H9 (cell line): ENCODE data around the gene USH2A. TPM values are rescaled to one million over a fixed set of nuclear protein-coding genes. Genes with fewer than 3 reads are reported as not detected.

Experiments used
- DNase-seq: peaks from one replicate; pipeline ENCODE4 v3.0.0-alpha.2; 2017
- H2AFZ ChIP-seq: one replicate; pipeline ENCODE4 v1.6.1; 2013; ENCODE audit warnings: mild to moderate bottlenecking, low read length, control low read depth, moderate library complexity
- H2AK5ac ChIP-seq: 2 replicates; pipeline ENCODE4 v1.6.1; 2013; ENCODE audit warnings: low read length, control low read depth, mixed read lengths; ENCODE audit not compliant: insufficient read length
- H2BK120ac ChIP-seq: one replicate; pipeline ENCODE4 v1.6.1; 2013; ENCODE audit warnings: low read depth, mild to moderate bottlenecking, low read length, control low read depth, inconsistent platforms; ENCODE audit not compliant: poor library complexity, severe bottlenecking
- H2BK12ac ChIP-seq: 2 replicates; pipeline ENCODE4 v1.6.1; 2013; ENCODE audit warnings: low read length, control low read depth, mixed read lengths, low read depth; ENCODE audit not compliant: insufficient read length
- H2BK15ac ChIP-seq: 2 replicates; pipeline ENCODE4 v1.6.1; 2013; ENCODE audit warnings: low read depth, low read length, control low read depth
- H2BK20ac ChIP-seq: one replicate; pipeline ENCODE4 v1.6.1; 2013; ENCODE audit warnings: low read depth, mild to moderate bottlenecking, low read length, control low read depth, inconsistent platforms; ENCODE audit not compliant: poor library complexity, severe bottlenecking
- H2BK5ac ChIP-seq: 2 replicates; pipeline ENCODE4 v1.6.1; 2013; ENCODE audit warnings: low read length, control low read depth, mixed read lengths; ENCODE audit not compliant: insufficient read length
- H3K14ac ChIP-seq: 2 replicates; pipeline ENCODE4 v1.6.1; 2013; ENCODE audit warnings: low read length, control low read depth; ENCODE audit not compliant: insufficient read depth
- H3K18ac ChIP-seq: 2 replicates; pipeline ENCODE4 v1.6.1; 2013; ENCODE audit warnings: low read depth, mild to moderate bottlenecking, mixed read lengths, low read length, control low read depth; ENCODE audit not compliant: insufficient read length
- H3K23ac ChIP-seq: 2 replicates; pipeline ENCODE4 v1.6.1; 2013; ENCODE audit warnings: low read length, control low read depth, mixed read lengths, low read depth; ENCODE audit not compliant: insufficient read length
- H3K23me2 ChIP-seq: 2 replicates; pipeline ENCODE4 v1.6.1; 2013; ENCODE audit warnings: low read depth, mild to moderate bottlenecking, mixed read lengths, low read length, control low read depth; ENCODE audit not compliant: insufficient read length, poor library complexity, severe bottlenecking
- H3K27ac ChIP-seq: 2 replicates; pipeline ENCODE4 v1.5.1; 2013; ENCODE audit warnings: low read length, control low read depth, mixed read lengths, low read depth; ENCODE audit not compliant: insufficient read length
- H3K27me3 ChIP-seq: 2 replicates; pipeline ENCODE4 v1.6.1; 2013; ENCODE audit warnings: low read length, control low read depth, inconsistent platforms; ENCODE audit not compliant: insufficient read depth
- H3K4ac ChIP-seq: 2 replicates; pipeline ENCODE4 v1.6.1; 2013; ENCODE audit warnings: low read depth, mild to moderate bottlenecking, control low read depth, inconsistent platforms, low read length, moderate library complexity
- H3K4me1 ChIP-seq: 2 replicates; pipeline ENCODE4 v1.6.1; 2013; ENCODE audit warnings: low read length, control low read depth, inconsistent platforms; ENCODE audit not compliant: insufficient read depth
- H3K4me2 ChIP-seq: 2 replicates; pipeline ENCODE4 v1.6.1; 2013; ENCODE audit warnings: low read length, control low read depth, mixed read lengths; ENCODE audit not compliant: insufficient read length, insufficient read depth
- H3K56ac ChIP-seq: 2 replicates; pipeline ENCODE4 v1.6.1; 2013; ENCODE audit warnings: low read depth, mild to moderate bottlenecking, mixed read lengths, low read length, control low read depth; ENCODE audit not compliant: insufficient read length
- H3K79me1 ChIP-seq: 2 replicates; pipeline ENCODE4 v1.6.1; 2013; ENCODE audit warnings: low read depth, mild to moderate bottlenecking, moderate library complexity, low read length, control low read depth, inconsistent platforms; ENCODE audit not compliant: insufficient read depth, poor library complexity, severe bottlenecking
- H3K79me2 ChIP-seq: 2 replicates; pipeline ENCODE4 v1.6.1; 2013; ENCODE audit warnings: low read length, control low read depth, inconsistent platforms; ENCODE audit not compliant: insufficient read depth
- H3K9ac ChIP-seq: 2 replicates; pipeline ENCODE4 v1.6.1; 2013; ENCODE audit warnings: low read length, control low read depth, mixed read lengths; ENCODE audit not compliant: insufficient read length; ENCODE audit errors: extremely low read depth
- H3K9me3 ChIP-seq: one replicate; pipeline ENCODE4 v1.6.1; 2013; ENCODE audit warnings: low read depth, low read length, inconsistent platforms; ENCODE audit not compliant: control insufficient read depth
- H3T11ph ChIP-seq: one replicate; pipeline ENCODE4 v1.6.1; 2013; ENCODE audit warnings: mild to moderate bottlenecking, low read length, control low read depth, inconsistent platforms
- H4K20me1 ChIP-seq: one replicate; pipeline ENCODE4 v1.6.1; 2013; ENCODE audit not compliant: control insufficient read depth, insufficient read length, insufficient read depth
- H4K5ac ChIP-seq: 2 replicates; pipeline ENCODE4 v1.6.1; 2013; ENCODE audit warnings: low read depth, mild to moderate bottlenecking, mixed read lengths, low read length, control low read depth; ENCODE audit not compliant: insufficient read length
- H4K8ac ChIP-seq: replicated peaks from 2 replicates; pipeline ENCODE4 v1.6.1; 2013; ENCODE audit warnings: low read length, control low read depth, mixed read lengths, low read depth; ENCODE audit not compliant: insufficient read length
- H4K91ac ChIP-seq: 2 replicates; pipeline ENCODE4 v1.6.1; 2013; ENCODE audit warnings: low read depth, mild to moderate bottlenecking, moderate library complexity, mixed read lengths, low read length, control low read depth; ENCODE audit not compliant: insufficient read length
- H3K27ac Mint-ChIP-seq, 3 experiments: 2 replicates in 2 of 3; 3 replicates in 1 of 3; pipeline ENCODE4 v1.8.0; 2020 to 2021; ENCODE audit warnings: mixed read lengths in 3 of 3, mild to moderate bottlenecking in 1 of 3, moderate library complexity in 1 of 3
- H3K27me3 Mint-ChIP-seq: 2 replicates; pipeline ENCODE4 v1.8.0; 2021; ENCODE audit warnings: low read depth, mild to moderate bottlenecking, moderate library complexity, mixed read lengths
- H3K36me3 Mint-ChIP-seq, 3 experiments: 2 replicates in 2 of 3; 3 replicates in 1 of 3; pipeline ENCODE4 v1.8.0; 2020 to 2021; ENCODE audit warnings: low read depth in 3 of 3, mixed read lengths in 3 of 3; ENCODE audit not compliant: insufficient read depth in 1 of 3
- H3K4me1 Mint-ChIP-seq, 2 experiments: 2 replicates each; pipeline ENCODE4 v1.8.0; 2020; ENCODE audit warnings: mixed read lengths in 2 of 2
- H3K4me3 Mint-ChIP-seq, 2 experiments: 2 replicates in 1 of 2; 3 replicates in 1 of 2; pipeline ENCODE4 v1.8.0; 2020 to 2021; ENCODE audit warnings: mild to moderate bottlenecking in 2 of 2, mixed read lengths in 2 of 2, moderate library complexity in 1 of 2
- H3K9me3 Mint-ChIP-seq, 2 experiments: 2 replicates in 1 of 2; 3 replicates in 1 of 2; pipeline ENCODE4 v1.8.0; 2020; ENCODE audit warnings: mild to moderate bottlenecking in 2 of 2, mixed read lengths in 2 of 2, moderate library complexity in 1 of 2
- WGBS: extraction: QIAGEN DNeasy Blood & Tissue Kit; methylation state at CpG from one replicate; pipeline ENCODE4 v1.1.7; 2013; ENCODE audit warnings: missing lambda C conversion rate, low lambda C conversion rate, mixed read lengths; ENCODE audit not compliant: insufficient read length; ENCODE audit errors: extremely low coverage; 5-methylcytosine and 5-hydroxymethylcytosine counted together
- total RNA-seq: library from RNA; stranded (reverse); gene quantifications from 2 replicates; pipeline ENCODE4 v1.2.1, GENCODE V29; 2021
- TF ChIP-seq, protein P1 (sequence below): fragments of 200-600 bp; sonication (generic); conservative IDR thresholded peaks from 3 replicates; pipeline ENCODE4 v1.8.0; 2021; ENCODE audit warnings: antibody characterized with exemption, mild to moderate bottlenecking

USH2A gene
- total RNA-seq, 1 experiment from 2014 or later = 0.11 TPM

DNA sequence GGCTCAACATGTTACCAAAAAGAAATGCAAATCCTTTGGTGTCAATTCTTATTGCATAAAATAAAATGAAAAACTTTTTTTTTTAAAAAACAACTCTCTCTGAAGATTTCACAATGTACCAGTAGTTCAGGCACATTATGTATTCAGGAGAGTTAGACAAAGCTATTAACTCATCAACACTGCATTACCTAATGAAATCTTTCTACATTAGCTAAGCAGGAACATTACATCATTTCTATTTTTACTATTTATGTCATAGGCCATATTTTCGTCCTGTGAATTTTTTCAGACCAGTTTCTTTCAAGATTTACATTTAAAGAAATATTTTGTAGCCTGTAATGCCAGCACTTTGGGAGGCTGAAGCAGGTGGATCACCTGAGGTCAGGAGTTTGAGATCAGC lies 366.2 kb downstream of the USH2A start:
- DNase-seq = no peak
- no peaks in the 10 kb centered on the region for H4K20me1 ChIP-seq
- no peaks in the 10 kb centered on the region for H3K9me3 ChIP-seq
- no peaks in the 10 kb centered on the region for H3K4me1 ChIP-seq
- H4K5ac ChIP-seq = no peak overlapping the region
- no peak overlapping the region for H2BK20ac ChIP-seq
- no peaks in the 10 kb centered on the region for H3K27me3 Mint-ChIP-seq
- H3K79me1 ChIP-seq = no peaks in the 10 kb centered on the region
- no peaks in the 10 kb centered on the region for H3K9me3 Mint-ChIP-seq
- WGBS = no CpG with 5 or more reads among the region's 1 CpG
- no peak overlapping the region for H3K56ac ChIP-seq
- no peaks in the 10 kb centered on the region for H3K36me3 Mint-ChIP-seq
- H3K27ac Mint-ChIP-seq = no peak overlapping the region
- H3K14ac ChIP-seq = no peak overlapping the region
- no peak overlapping the region for H4K8ac ChIP-seq
- TF ChIP-seq, protein P1, sequence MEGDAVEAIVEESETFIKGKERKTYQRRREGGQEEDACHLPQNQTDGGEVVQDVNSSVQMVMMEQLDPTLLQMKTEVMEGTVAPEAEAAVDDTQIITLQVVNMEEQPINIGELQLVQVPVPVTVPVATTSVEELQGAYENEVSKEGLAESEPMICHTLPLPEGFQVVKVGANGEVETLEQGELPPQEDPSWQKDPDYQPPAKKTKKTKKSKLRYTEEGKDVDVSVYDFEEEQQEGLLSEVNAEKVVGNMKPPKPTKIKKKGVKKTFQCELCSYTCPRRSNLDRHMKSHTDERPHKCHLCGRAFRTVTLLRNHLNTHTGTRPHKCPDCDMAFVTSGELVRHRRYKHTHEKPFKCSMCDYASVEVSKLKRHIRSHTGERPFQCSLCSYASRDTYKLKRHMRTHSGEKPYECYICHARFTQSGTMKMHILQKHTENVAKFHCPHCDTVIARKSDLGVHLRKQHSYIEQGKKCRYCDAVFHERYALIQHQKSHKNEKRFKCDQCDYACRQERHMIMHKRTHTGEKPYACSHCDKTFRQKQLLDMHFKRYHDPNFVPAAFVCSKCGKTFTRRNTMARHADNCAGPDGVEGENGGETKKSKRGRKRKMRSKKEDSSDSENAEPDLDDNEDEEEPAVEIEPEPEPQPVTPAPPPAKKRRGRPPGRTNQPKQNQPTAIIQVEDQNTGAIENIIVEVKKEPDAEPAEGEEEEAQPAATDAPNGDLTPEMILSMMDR = no peak
- no peak overlapping the region for H2AK5ac ChIP-seq
- H3K4me2 ChIP-seq = no peak overlapping the region
- H2BK5ac ChIP-seq = no peak overlapping the region
- H4K91ac ChIP-seq = no peak overlapping the region
- H3K23me2 ChIP-seq = no peaks in the 10 kb centered on the region
- H3K27me3 ChIP-seq = no peaks in the 10 kb centered on the region
- no peak overlapping the region for H3K18ac ChIP-seq
- H3K23ac ChIP-seq = no peak overlapping the region
- no peaks in the 10 kb centered on the region for H3K79me2 ChIP-seq
- H3K27ac ChIP-seq = no peak overlapping the region
- no peak overlapping the region for H3K4ac ChIP-seq
- H3K9ac ChIP-seq = no peak overlapping the region
- H2BK120ac ChIP-seq = no peak overlapping the region
- H3K4me1 Mint-ChIP-seq = peaks cover 3 to 11% of the 10 kb centered on the region in 2 experiments; a peak in 3 of 4 replicates
- no peak overlapping the region for H2AFZ ChIP-seq
- no peak overlapping the region for H2BK12ac ChIP-seq
- H3K4me3 Mint-ChIP-seq = no peak overlapping the region
- H3T11ph ChIP-seq = no peak overlapping the region
- no peak overlapping the region for H2BK15ac ChIP-seq
